Panc1 (cell line): ENCODE data around the gene DTX2.
"Not testable (repeated sequence)": the region's sequence is repeated elsewhere in the genome, so short reads cannot be mapped to it uniquely, and the experiment has no call there.

ENCODE experiments used
- POLR2AphosphoS5 ChIP-seq: IDR thresholded peaks from 2 replicates; pipeline ENCODE4 v1.6.1; 2012; ENCODE audit warnings: mild to moderate bottlenecking, low read depth, low read length, moderate library complexity
- SIN3A ChIP-seq: IDR thresholded peaks from 2 replicates; pipeline ENCODE4 v1.6.1; 2012; ENCODE audit warnings: low read depth, mild to moderate bottlenecking, low read length, moderate library complexity, borderline replicate concordance; ENCODE audit not compliant: insufficient read depth
- TCF7L2 ChIP-seq: IDR thresholded peaks from 2 replicates; pipeline ENCODE4 v1.6.1; 2011; ENCODE audit warnings: mild to moderate bottlenecking, low read depth, low read length, inconsistent platforms
- TF ChIP-seq, protein P1 (sequence below): fragments of 450-650 bp; IDR thresholded peaks from 2 replicates; pipeline ENCODE4 v1.5.1; 2017; ENCODE audit warnings: mild to moderate bottlenecking
- TF ChIP-seq, protein P2 (sequence below), 2 experiments: IDR thresholded peaks; 2 replicates each; pipeline ENCODE4 v1.6.1; 2011 to 2012; ENCODE audit warnings: low read depth in 2 of 2, control low read depth in 1 of 2, low read length in 1 of 2, mild to moderate bottlenecking in 1 of 2, moderate library complexity in 1 of 2; ENCODE audit not compliant: insufficient read depth in 1 of 2

DNA sequence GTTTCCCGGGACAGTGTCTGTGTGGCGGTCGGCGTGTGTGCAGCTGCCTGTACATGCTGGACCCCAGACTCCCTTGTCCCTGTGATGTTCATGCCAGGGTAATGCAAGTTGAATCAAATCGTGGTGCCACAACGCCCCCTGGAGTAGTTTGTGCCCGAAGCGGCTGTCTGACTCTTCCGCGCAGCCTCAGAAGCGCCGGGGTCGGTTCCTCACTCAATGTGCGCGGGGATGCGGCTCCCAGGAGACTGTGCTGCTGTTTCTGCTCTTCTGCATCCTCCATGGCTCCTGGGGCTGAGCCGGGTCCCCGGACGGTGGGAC lies 38.4 kb downstream of the DTX2 start:
- TF ChIP-seq, protein P1, sequence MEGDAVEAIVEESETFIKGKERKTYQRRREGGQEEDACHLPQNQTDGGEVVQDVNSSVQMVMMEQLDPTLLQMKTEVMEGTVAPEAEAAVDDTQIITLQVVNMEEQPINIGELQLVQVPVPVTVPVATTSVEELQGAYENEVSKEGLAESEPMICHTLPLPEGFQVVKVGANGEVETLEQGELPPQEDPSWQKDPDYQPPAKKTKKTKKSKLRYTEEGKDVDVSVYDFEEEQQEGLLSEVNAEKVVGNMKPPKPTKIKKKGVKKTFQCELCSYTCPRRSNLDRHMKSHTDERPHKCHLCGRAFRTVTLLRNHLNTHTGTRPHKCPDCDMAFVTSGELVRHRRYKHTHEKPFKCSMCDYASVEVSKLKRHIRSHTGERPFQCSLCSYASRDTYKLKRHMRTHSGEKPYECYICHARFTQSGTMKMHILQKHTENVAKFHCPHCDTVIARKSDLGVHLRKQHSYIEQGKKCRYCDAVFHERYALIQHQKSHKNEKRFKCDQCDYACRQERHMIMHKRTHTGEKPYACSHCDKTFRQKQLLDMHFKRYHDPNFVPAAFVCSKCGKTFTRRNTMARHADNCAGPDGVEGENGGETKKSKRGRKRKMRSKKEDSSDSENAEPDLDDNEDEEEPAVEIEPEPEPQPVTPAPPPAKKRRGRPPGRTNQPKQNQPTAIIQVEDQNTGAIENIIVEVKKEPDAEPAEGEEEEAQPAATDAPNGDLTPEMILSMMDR, result not testable (repeated sequence)
- TF ChIP-seq TCF7L2, POLR2AphosphoS5, SIN3A: not testable (repeated sequence)
- TF ChIP-seq, protein P2, sequence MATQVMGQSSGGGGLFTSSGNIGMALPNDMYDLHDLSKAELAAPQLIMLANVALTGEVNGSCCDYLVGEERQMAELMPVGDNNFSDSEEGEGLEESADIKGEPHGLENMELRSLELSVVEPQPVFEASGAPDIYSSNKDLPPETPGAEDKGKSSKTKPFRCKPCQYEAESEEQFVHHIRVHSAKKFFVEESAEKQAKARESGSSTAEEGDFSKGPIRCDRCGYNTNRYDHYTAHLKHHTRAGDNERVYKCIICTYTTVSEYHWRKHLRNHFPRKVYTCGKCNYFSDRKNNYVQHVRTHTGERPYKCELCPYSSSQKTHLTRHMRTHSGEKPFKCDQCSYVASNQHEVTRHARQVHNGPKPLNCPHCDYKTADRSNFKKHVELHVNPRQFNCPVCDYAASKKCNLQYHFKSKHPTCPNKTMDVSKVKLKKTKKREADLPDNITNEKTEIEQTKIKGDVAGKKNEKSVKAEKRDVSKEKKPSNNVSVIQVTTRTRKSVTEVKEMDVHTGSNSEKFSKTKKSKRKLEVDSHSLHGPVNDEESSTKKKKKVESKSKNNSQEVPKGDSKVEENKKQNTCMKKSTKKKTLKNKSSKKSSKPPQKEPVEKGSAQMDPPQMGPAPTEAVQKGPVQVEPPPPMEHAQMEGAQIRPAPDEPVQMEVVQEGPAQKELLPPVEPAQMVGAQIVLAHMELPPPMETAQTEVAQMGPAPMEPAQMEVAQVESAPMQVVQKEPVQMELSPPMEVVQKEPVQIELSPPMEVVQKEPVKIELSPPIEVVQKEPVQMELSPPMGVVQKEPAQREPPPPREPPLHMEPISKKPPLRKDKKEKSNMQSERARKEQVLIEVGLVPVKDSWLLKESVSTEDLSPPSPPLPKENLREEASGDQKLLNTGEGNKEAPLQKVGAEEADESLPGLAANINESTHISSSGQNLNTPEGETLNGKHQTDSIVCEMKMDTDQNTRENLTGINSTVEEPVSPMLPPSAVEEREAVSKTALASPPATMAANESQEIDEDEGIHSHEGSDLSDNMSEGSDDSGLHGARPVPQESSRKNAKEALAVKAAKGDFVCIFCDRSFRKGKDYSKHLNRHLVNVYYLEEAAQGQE (IDR thresholded peaks at IDR 0.05; ENCODE audit: insufficient read depth in 1 of 2, low read depth in 2 of 2, low read length in 1 of 2), result not testable (repeated sequence)
